ENCODE data around the gene PORCN. TPM values are rescaled to one million over a fixed set of nuclear protein-coding genes. Genes with fewer than 3 reads are reported as not detected.

PORCN gene
- total and polyA plus RNA-seq, 2 of the 13 experiments (the other 11 are each of a cell fraction or from before 2014, with no cell fraction given), result 3.9 to 5.8 TPM

DNA sequence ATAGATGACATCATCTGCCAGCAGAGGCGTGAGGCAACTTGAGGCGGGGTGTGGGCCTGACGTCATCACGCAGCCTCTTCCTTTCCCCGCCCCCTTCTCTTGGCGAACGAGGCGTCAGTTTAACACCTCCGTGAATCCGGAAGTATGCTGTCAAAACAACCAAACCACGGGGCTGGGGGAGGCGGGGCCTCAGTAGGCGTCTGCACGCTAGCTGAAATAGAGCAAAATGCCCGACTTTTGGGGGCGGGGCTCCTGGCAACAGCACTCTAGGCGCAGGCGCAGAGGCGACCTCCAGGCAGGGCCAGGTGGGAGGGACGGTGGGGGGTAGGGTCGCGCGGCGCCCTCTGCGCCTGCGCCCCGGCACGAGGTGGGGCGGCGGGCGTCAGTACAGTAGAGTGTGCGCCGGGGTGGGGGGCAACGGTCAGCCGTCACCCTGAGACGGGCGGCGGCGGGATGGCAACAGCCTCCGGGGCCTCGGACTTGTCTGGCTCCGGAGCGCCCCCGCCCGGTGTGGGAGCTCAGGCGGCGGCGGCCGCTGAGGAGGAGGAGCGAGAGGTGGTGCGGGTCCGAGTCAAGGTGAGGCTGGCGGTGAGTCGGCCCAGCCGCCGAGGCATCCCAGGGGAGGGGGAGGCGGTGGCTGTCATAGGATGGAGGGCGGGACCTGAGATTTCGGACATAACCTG lies 30.7 kb downstream of the PORCN start, which contains the start of gene TBC1D25 (continued):
- TF ChIP-seq, protein P1, sequence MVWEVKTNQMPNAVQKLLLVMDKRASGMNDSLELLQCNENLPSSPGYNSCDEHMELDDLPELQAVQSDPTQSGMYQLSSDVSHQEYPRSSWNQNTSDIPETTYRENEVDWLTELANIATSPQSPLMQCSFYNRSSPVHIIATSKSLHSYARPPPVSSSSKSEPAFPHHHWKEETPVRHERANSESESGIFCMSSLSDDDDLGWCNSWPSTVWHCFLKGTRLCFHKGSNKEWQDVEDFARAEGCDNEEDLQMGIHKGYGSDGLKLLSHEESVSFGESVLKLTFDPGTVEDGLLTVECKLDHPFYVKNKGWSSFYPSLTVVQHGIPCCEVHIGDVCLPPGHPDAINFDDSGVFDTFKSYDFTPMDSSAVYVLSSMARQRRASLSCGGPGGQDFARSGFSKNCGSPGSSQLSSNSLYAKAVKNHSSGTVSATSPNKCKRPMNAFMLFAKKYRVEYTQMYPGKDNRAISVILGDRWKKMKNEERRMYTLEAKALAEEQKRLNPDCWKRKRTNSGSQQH (CRISPR knock-in tag; IDR thresholded peaks at IDR 0.05; ENCODE audit: low read depth), result no peak
- TF ChIP-seq HMG20B (CRISPR knock-in tag; conservative IDR thresholded peaks at IDR 0.05), result no peak
- 0 out of 2 replicates have a peak, but pooled peaks have one; percentile 37 for TF ChIP-seq ZNF451 (CRISPR knock-in tag; IDR thresholded peaks at IDR 0.05)
- TF ChIP-seq POLR2A (IDR thresholded peaks at IDR 0.05; ENCODE audit: insufficient read depth in 1 of 2, low read depth in 2 of 2, low read length in 2 of 2), result peak in 1 of 2 experiments; percentile 26; a peak in 1 of 4 replicates
- TF ChIP-seq ELF1 (CRISPR knock-in tag; IDR thresholded peaks at IDR 0.05), result peak; percentile 91
- no peak for TF ChIP-seq KLF12 (CRISPR knock-in tag; IDR thresholded peaks at IDR 0.05; ENCODE audit: borderline replicate concordance)
- TF ChIP-seq, protein P2, sequence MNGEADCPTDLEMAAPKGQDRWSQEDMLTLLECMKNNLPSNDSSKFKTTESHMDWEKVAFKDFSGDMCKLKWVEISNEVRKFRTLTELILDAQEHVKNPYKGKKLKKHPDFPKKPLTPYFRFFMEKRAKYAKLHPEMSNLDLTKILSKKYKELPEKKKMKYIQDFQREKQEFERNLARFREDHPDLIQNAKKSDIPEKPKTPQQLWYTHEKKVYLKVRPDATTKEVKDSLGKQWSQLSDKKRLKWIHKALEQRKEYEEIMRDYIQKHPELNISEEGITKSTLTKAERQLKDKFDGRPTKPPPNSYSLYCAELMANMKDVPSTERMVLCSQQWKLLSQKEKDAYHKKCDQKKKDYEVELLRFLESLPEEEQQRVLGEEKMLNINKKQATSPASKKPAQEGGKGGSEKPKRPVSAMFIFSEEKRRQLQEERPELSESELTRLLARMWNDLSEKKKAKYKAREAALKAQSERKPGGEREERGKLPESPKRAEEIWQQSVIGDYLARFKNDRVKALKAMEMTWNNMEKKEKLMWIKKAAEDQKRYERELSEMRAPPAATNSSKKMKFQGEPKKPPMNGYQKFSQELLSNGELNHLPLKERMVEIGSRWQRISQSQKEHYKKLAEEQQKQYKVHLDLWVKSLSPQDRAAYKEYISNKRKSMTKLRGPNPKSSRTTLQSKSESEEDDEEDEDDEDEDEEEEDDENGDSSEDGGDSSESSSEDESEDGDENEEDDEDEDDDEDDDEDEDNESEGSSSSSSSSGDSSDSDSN (CRISPR knock-in tag; IDR thresholded peaks at IDR 0.05), result peak; percentile 28; the same call in 1 of the 2 replicates
- TF ChIP-seq ESRRA (CRISPR knock-in tag; IDR thresholded peaks at IDR 0.05; ENCODE audit: low read depth), result no peak
- TF ChIP-seq MAZ (IDR thresholded peaks at IDR 0.05; ENCODE audit: borderline replicate concordance, low read depth, low read length), result no peak; the same call in 1 of the 2 replicates
- 0 out of 2 replicates have a peak, but pooled peaks have one; percentile 50 for TF ChIP-seq MAZ (CRISPR knock-in tag; IDR thresholded peaks at IDR 0.05; ENCODE audit: low read depth)
- TF ChIP-seq, protein P3, sequence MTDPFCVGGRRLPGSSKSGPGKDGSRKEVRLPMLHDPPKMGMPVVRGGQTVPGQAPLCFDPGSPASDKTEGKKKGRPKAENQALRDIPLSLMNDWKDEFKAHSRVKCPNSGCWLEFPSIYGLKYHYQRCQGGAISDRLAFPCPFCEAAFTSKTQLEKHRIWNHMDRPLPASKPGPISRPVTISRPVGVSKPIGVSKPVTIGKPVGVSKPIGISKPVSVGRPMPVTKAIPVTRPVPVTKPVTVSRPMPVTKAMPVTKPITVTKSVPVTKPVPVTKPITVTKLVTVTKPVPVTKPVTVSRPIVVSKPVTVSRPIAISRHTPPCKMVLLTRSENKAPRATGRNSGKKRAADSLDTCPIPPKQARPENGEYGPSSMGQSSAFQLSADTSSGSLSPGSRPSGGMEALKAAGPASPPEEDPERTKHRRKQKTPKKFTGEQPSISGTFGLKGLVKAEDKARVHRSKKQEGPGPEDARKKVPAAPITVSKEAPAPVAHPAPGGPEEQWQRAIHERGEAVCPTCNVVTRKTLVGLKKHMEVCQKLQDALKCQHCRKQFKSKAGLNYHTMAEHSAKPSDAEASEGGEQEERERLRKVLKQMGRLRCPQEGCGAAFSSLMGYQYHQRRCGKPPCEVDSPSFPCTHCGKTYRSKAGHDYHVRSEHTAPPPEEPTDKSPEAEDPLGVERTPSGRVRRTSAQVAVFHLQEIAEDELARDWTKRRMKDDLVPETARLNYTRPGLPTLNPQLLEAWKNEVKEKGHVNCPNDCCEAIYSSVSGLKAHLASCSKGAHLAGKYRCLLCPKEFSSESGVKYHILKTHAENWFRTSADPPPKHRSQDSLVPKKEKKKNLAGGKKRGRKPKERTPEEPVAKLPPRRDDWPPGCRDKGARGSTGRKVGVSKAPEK (CRISPR knock-in tag; IDR thresholded peaks at IDR 0.05; ENCODE audit: borderline replicate concordance), result no peak
- peak; percentile 31 for TF ChIP-seq AGO2 (optimal IDR thresholded peaks at IDR 0.05; ENCODE audit: low read depth, low read length)
- TF ChIP-seq HNRNPLL (IDR thresholded peaks at IDR 0.05; ENCODE audit: low read depth, low read length, poor library complexity, severe bottlenecking), result peak; percentile 72
- TF ChIP-seq ATF2 (CRISPR knock-in tag; IDR thresholded peaks at IDR 0.05), result peak; percentile 83
- no peak for TF ChIP-seq SMC3 (IDR thresholded peaks at IDR 0.05; ENCODE audit: low read length)
- TF ChIP-seq ZNF607 (CRISPR knock-in tag; IDR thresholded peaks at IDR 0.05; ENCODE audit: borderline replicate concordance), result peak; percentile 69; the same call in 1 of the 2 replicates
- no peak for TF ChIP-seq XRCC5 (optimal IDR thresholded peaks at IDR 0.05; ENCODE audit: low read length)
- TF ChIP-seq SAP130 (CRISPR knock-in tag; IDR thresholded peaks at IDR 0.05; ENCODE audit: low read depth), result peak; percentile 64
- TF ChIP-seq, protein P4, sequence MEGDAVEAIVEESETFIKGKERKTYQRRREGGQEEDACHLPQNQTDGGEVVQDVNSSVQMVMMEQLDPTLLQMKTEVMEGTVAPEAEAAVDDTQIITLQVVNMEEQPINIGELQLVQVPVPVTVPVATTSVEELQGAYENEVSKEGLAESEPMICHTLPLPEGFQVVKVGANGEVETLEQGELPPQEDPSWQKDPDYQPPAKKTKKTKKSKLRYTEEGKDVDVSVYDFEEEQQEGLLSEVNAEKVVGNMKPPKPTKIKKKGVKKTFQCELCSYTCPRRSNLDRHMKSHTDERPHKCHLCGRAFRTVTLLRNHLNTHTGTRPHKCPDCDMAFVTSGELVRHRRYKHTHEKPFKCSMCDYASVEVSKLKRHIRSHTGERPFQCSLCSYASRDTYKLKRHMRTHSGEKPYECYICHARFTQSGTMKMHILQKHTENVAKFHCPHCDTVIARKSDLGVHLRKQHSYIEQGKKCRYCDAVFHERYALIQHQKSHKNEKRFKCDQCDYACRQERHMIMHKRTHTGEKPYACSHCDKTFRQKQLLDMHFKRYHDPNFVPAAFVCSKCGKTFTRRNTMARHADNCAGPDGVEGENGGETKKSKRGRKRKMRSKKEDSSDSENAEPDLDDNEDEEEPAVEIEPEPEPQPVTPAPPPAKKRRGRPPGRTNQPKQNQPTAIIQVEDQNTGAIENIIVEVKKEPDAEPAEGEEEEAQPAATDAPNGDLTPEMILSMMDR (CRISPR knock-in tag; IDR thresholded peaks at IDR 0.05), result peak; percentile 62
- no peak for TF ChIP-seq ZNF614 (CRISPR knock-in tag; IDR thresholded peaks at IDR 0.05; ENCODE audit: borderline replicate concordance)

Data from HepG2 (cell line).